ENCODE results near the gene LRRC28. TPM values are rescaled to one million over a fixed set of nuclear protein-coding genes. Genes with fewer than 3 reads are reported as not detected.

Gene LRRC28
- polyA plus RNA-seq, 1 donor from 2014 or later = 20.4 TPM

GRCh38 chr15:99359769-99360168 lies 108.5 kb downstream of the LRRC28 start:
- H3K79me2 ChIP-seq (replicated peaks; ENCODE audit: insufficient read depth, low read length) = no peaks in the 10 kb centered on the region
- TF ChIP-seq RAD21 (conservative IDR thresholded peaks at IDR 0.05) (no peak), MXI1 (conservative IDR thresholded peaks at IDR 0.05; ENCODE audit: poor library complexity, severe bottlenecking) (no peak), EP300 (conservative IDR thresholded peaks at IDR 0.05; ENCODE audit: poor library complexity, severe bottlenecking) (no peak), POLR2AphosphoS5 (IDR thresholded peaks at IDR 0.05) (no peak), SMC3 (conservative IDR thresholded peaks at IDR 0.05; ENCODE audit: poor library complexity) (no peak), EZH2 (IDR thresholded peaks at IDR 0.05; ENCODE audit: borderline replicate concordance, insufficient read depth, low read length, poor library complexity, severe bottlenecking) (no peak)
- H3F3A ChIP-seq (ENCODE audit: insufficient read depth, low read length, poor library complexity, severe bottlenecking) = no peaks in the 10 kb centered on the region
- no peaks in the 10 kb centered on the region for H3K36me3 ChIP-seq (ENCODE audit: insufficient read depth, low read length)
- no peaks in the 10 kb centered on the region for H3K9me2 ChIP-seq (ENCODE audit: insufficient read depth, low read length)
- H3K9me3 ChIP-seq (ENCODE audit: low read length) = no peaks in the 10 kb centered on the region
- H2AFZ ChIP-seq (ENCODE audit: low read depth, low read length) = no peak overlapping the region
- H3K4me2 ChIP-seq (ENCODE audit: low read length) = no peak overlapping the region
- no peaks in the 10 kb centered on the region for H3K27me3 ChIP-seq (ENCODE audit: insufficient read depth, low read depth, low read length)
- no peak overlapping the region for H3K9ac ChIP-seq (ENCODE audit: low read length)
- no peaks in the 10 kb centered on the region for H4K20me1 ChIP-seq (ENCODE audit: insufficient read depth)
- no peak overlapping the region for H3K4me3 ChIP-seq (ENCODE audit: low read length)
- no peak overlapping the region for H3K27ac ChIP-seq (ENCODE audit: low read length)

DNA sequence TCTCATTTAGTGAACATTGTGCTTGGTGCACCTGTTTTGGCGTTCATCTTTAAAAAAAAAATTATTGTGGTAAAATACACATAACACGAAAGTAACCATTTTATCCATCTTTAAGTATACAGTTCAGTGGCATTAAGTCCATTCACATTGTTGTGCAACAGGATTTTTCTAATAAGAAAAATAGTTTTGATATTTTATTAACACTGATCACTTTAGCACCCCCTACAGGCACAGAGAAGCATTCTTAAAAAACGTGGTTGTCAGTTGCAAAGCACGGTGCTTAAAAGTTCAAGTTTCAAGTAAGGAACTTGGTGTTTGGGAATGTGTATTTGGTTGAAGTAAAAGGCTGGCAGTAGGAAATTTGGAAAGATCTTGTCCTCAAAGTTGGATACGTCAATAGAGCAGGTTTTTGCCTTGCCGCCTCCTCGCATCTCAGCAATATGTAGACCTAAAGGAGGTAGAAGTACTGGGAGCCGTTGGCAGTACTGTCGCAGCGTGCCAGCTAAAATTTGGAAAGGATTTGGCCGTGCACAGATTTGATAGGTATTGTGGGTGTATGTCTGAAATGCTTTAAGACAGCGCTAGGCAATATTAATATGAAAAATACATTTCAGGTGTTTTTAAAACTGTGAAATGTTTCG lies 110.4 kb downstream of the LRRC28 start:
- Histone ChIP-seq H3K79me2 (replicated peaks; ENCODE audit: insufficient read depth, low read length) (no peaks in the 10 kb centered on the region), H3K9me3 (ENCODE audit: low read length) (no peaks in the 10 kb centered on the region), H4K20me1 (ENCODE audit: insufficient read depth) (no peaks in the 10 kb centered on the region), H2AFZ (ENCODE audit: low read depth, low read length) (no peak overlapping the region), H3F3A (ENCODE audit: insufficient read depth, low read length, poor library complexity, severe bottlenecking) (no peaks in the 10 kb centered on the region), H3K4me2 (ENCODE audit: low read length) (no peak overlapping the region), H3K4me3 (ENCODE audit: low read length) (no peak overlapping the region), H3K27ac (ENCODE audit: low read length) (no peak overlapping the region), H3K27me3 (ENCODE audit: insufficient read depth, low read depth, low read length) (no peaks in the 10 kb centered on the region), H3K9ac (ENCODE audit: low read length) (no peak overlapping the region), H3K36me3 (ENCODE audit: insufficient read depth, low read length) (no peaks in the 10 kb centered on the region), H3K9me2 (ENCODE audit: insufficient read depth, low read length) (no peaks in the 10 kb centered on the region)
- no peak for TF ChIP-seq SMC3 (conservative IDR thresholded peaks at IDR 0.05; ENCODE audit: poor library complexity)
- no peak for TF ChIP-seq MXI1 (conservative IDR thresholded peaks at IDR 0.05; ENCODE audit: poor library complexity, severe bottlenecking)
- TF ChIP-seq POLR2AphosphoS5 (IDR thresholded peaks at IDR 0.05) = no peak
- TF ChIP-seq, protein P1, sequence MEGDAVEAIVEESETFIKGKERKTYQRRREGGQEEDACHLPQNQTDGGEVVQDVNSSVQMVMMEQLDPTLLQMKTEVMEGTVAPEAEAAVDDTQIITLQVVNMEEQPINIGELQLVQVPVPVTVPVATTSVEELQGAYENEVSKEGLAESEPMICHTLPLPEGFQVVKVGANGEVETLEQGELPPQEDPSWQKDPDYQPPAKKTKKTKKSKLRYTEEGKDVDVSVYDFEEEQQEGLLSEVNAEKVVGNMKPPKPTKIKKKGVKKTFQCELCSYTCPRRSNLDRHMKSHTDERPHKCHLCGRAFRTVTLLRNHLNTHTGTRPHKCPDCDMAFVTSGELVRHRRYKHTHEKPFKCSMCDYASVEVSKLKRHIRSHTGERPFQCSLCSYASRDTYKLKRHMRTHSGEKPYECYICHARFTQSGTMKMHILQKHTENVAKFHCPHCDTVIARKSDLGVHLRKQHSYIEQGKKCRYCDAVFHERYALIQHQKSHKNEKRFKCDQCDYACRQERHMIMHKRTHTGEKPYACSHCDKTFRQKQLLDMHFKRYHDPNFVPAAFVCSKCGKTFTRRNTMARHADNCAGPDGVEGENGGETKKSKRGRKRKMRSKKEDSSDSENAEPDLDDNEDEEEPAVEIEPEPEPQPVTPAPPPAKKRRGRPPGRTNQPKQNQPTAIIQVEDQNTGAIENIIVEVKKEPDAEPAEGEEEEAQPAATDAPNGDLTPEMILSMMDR (IDR thresholded peaks at IDR 0.05; ENCODE audit: poor library complexity, severe bottlenecking) = no peak
- no peak for TF ChIP-seq REST (IDR thresholded peaks at IDR 0.05; ENCODE audit: borderline replicate concordance)
- TF ChIP-seq TAF1 (IDR thresholded peaks at IDR 0.05; ENCODE audit: low read depth) = no peak
- TF ChIP-seq EP300 (conservative IDR thresholded peaks at IDR 0.05; ENCODE audit: poor library complexity, severe bottlenecking) = no peak
- TF ChIP-seq EZH2 (IDR thresholded peaks at IDR 0.05; ENCODE audit: borderline replicate concordance, insufficient read depth, low read length, poor library complexity, severe bottlenecking) = no peak
- TF ChIP-seq RAD21 (conservative IDR thresholded peaks at IDR 0.05) = no peak

Data from neural cell (in vitro differentiated cells).